Lower lobe of right lung (tissue), 2 donors: Measurements from ENCODE around the gene PPP1R1B. TPM values are rescaled to one million over a fixed set of nuclear protein-coding genes. Genes with fewer than 3 reads are reported as not detected.

ENCODE experiments used
- ATAC-seq, 2 donors: fragments of 200-7000 bp; cut with Tn5 transposase; one replicate each; pipeline ENCODE4 v1.9.1; 2020 to 2022; ENCODE audit warnings: mild to moderate bottlenecking in 2 of 2, moderate library complexity in 2 of 2
- DNase-seq: peaks from one replicate; pipeline ENCODE4 v3.0.0-alpha.2; 2020
- H3K27ac ChIP-seq: fragments of 200-600 bp; one replicate; pipeline ENCODE4 v1.8.0; 2022
- H3K27me3 ChIP-seq: fragments of 200-600 bp; one replicate; pipeline ENCODE4 v1.8.0; 2022; ENCODE audit warnings: low read depth
- H3K36me3 ChIP-seq: fragments of 200-600 bp; one replicate; pipeline ENCODE4 v1.8.0; 2022; ENCODE audit warnings: mild to moderate bottlenecking
- H3K4me1 ChIP-seq: fragments of 200-600 bp; one replicate; pipeline ENCODE4 v1.8.0; 2022
- H3K4me3 ChIP-seq: fragments of 200-600 bp; one replicate; pipeline ENCODE4 v1.8.0; 2022; ENCODE audit warnings: mild to moderate bottlenecking
- H3K9me3 ChIP-seq: fragments of 200-600 bp; one replicate; pipeline ENCODE4 v1.8.0; 2022
- CTCF ChIP-seq: fragments of 200-600 bp; IDR thresholded peaks from one replicate; pipeline ENCODE4 v1.8.0; 2022; ENCODE audit warnings: antibody characterized with exemption, mild to moderate bottlenecking
- intact Hi-C: fragments of 100-400 bp; cut with DNase I; formaldehyde crosslinking; loops from one replicate; pipeline ENCODE4 v1.11.0; 2022
- total RNA-seq: library from RNA; stranded (reverse); fragmentation: NEBNext Ultra II Directional; extraction: Animal tissue kit (Norgen Biotek cat#: 25700); gene quantifications from one replicate; pipeline ENCODE4 v1.2.1, GENCODE V29; 2021
- donor health status: DM: no; HTN: yes; CAD: no; lungs with severe emphysema.

PPP1R1B gene
- total RNA-seq, 1 donor from 2014 or later, result 23.9 TPM

- peaks cover 18% of the 10 kb centered on the region for H3K27me3 ChIP-seq
- H3K27ac ChIP-seq, result no peak overlapping the region
- DNase-seq (peak; percentile 91), ATAC-seq (peak; percentile 82 to 91)
- peak; percentile 100 for TF ChIP-seq CTCF
- H3K9me3 ChIP-seq, result no peaks in the 10 kb centered on the region
- intact Hi-C loops, result no loop called here
- no peaks in the 10 kb centered on the region for H3K36me3 ChIP-seq
- H3K4me3 ChIP-seq, result no peak overlapping the region
- peaks cover 29% of the 10 kb centered on the region for H3K4me1 ChIP-seq
These were observed 5.0 kb upstream of the PPP1R1B start for GRCh38 chr17:39621523-39622379.

- ATAC-seq, result no peak
- H3K27me3 ChIP-seq, result peaks cover 25% of the 10 kb centered on the region
These were observed 4.3 kb upstream of the PPP1R1B start for GRCh38 chr17:39622380-39623006.

DNA sequence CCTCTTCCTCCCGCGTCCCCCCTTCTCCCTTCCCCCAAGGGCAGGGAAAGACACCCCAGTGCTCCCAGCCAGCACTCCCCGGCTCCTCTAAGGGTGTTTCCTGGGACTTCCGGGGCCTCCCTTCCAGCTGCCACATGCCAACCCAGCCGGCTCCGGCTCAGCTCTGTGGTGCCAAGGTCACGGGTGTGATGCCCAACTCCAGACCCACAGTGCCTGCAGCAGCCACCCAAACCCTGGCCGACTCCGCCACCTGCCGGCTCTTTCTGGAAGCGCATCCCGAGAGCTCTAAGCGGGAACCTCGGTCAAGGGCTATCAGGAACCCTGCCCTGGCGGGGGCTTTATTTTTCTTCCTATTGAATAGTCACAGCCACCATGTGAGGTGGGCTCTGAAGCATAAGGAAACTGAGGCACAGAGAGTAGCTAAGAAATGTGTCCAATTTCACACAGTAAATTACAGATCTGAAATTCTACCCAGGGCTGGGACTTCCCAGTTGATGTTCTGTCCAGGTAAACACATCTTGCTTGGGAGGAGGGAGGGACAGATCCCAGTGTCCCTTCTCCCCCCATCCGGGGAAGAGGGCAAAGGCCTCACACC lies 3.3 kb upstream of the PPP1R1B start:
- Histone ChIP-seq H3K9me3 (no peaks in the 10 kb centered on the region), H3K27ac (no peak overlapping the region), H3K4me3 (no peak overlapping the region), H3K27me3 (peaks cover 30% of the 10 kb centered on the region), H3K36me3 (no peaks in the 10 kb centered on the region), H3K4me1 (peaks cover 28% of the 10 kb centered on the region)
- intact Hi-C loops, result no loop called here
- peak; percentile 98 for TF ChIP-seq CTCF
- ATAC-seq (peak; percentile 78 to 85), DNase-seq (peak; percentile 92)

More at GRCh38 chr17:39622380-39623006, 4.3 kb upstream of the PPP1R1B start:
- intact Hi-C loops, result no loop called here
- Histone ChIP-seq H3K27ac (no peak overlapping the region), H3K4me1 (peaks cover 29% of the 10 kb centered on the region), H3K36me3 (no peaks in the 10 kb centered on the region), H3K4me3 (no peak overlapping the region), H3K9me3 (no peaks in the 10 kb centered on the region)
- TF ChIP-seq CTCF, result no peak
- no peak for DNase-seq

GRCh38 chr17:39624313-39624712 lies 2.4 kb upstream of the PPP1R1B start:
- H3K9me3 ChIP-seq, result no peaks in the 10 kb centered on the region
- H3K4me1 ChIP-seq, result peaks cover 23% of the 10 kb centered on the region
- no peaks in the 10 kb centered on the region for H3K36me3 ChIP-seq
- intact Hi-C loops, result no loop called here
- DNase-seq (no peak), ATAC-seq (no peak)
- no peak for TF ChIP-seq CTCF
- no peak overlapping the region for H3K27ac ChIP-seq
- peaks cover 30% of the 10 kb centered on the region for H3K27me3 ChIP-seq
- H3K4me3 ChIP-seq, result no peak overlapping the region

- Histone ChIP-seq H3K36me3 (no peaks in the 10 kb centered on the region), H3K27ac (no peak overlapping the region), H3K4me3 (no peak overlapping the region), H3K9me3 (no peaks in the 10 kb centered on the region), H3K4me1 (peaks cover 23% of the 10 kb centered on the region), H3K27me3 (peaks cover 30% of the 10 kb centered on the region)
- TF ChIP-seq CTCF, result no peak
- intact Hi-C loops, result no loop called here
- DNase-seq (no peak), ATAC-seq (no peak)
These were observed 1.5 kb upstream of the PPP1R1B start for GRCh38 chr17:39625198-39625785.
